Epithelial cell of alveolus of lung (primary cell): ENCODE measurements around the gene TMEM53. TPM values are rescaled to one million over a fixed set of nuclear protein-coding genes. Genes with fewer than 3 reads are reported as not detected.

ENCODE experiments used
- total RNA-seq: library from RNA; depleted of rRNA; stranded (reverse); fragments of >200 nt; gene quantifications from 2 replicates; pipeline ENCODE4 v1.2.1, GENCODE V29; 2015

Gene TMEM53
- total RNA-seq = 7.9 and 17.6 TPM in 2 replicates

GRCh38 chr1:44674113-44675000 is at the start of gene TMEM53, which contains the start of gene ARMH1:
TMEM53 (minus strand) TSS chr1:44674481; CDS start chr1:44674391, 90 bp downstream.
ARMH1 (plus strand) TSS chr1:44674714; CDS start chr1:44689698, 14,984 bp downstream.

Other genes starting within 250 kb of the TMEM53 start
- gene ARMH1, start 233 bp upstream of the TMEM53 start, total RNA-seq = 1.2 TPM in 1 of 2 replicates, not detected in the other
- gene RNU5D-1, start 56.7 kb upstream of the TMEM53 start, total RNA-seq = not detected in 2 replicates
- 19.3 and 40.6 TPM in 2 replicates for gene KIF2C, start 65.4 kb upstream of the TMEM53 start, total RNA-seq
- 2,664 and 4,024 TPM in 2 replicates for gene RPS8, start 101.1 kb upstream of the TMEM53 start, total RNA-seq
- not detected in 2 replicates for gene BEST4, start 113.7 kb upstream of the TMEM53 start, total RNA-seq
- 13.1 and 32.3 TPM in 2 replicates for gene PLK3, start 125.9 kb upstream of the TMEM53 start, total RNA-seq
- gene DYNLT4, start 132.9 kb upstream of the TMEM53 start, total RNA-seq = not detected in 2 replicates
- 4.9 and 11.3 TPM in 2 replicates for gene BTBD19, start 134.0 kb upstream of the TMEM53 start, total RNA-seq
- gene PTCH2, start 168.8 kb upstream of the TMEM53 start, total RNA-seq = 0.13 TPM in 1 of 2 replicates, not detected in the other